HG03521 (cell line): ENCODE data around the gene GYS1.
A peak's percentile ranks its signal among the peaks of the same experiment; 100 is the strongest.
"Not testable (repeated sequence)": the region's sequence is repeated elsewhere in the genome, so short reads cannot be mapped to it uniquely, and the experiment has no call there.

Experiments
- ATAC-seq: cut with Tn5 transposase; IDR thresholded peaks from one replicate; pipeline ENCODE4 v1.9.1; 2021; ENCODE audit warnings: mild to moderate bottlenecking, moderate library complexity; ENCODE audit not compliant: unreplicated experiment

Gene GYS1

DNA sequence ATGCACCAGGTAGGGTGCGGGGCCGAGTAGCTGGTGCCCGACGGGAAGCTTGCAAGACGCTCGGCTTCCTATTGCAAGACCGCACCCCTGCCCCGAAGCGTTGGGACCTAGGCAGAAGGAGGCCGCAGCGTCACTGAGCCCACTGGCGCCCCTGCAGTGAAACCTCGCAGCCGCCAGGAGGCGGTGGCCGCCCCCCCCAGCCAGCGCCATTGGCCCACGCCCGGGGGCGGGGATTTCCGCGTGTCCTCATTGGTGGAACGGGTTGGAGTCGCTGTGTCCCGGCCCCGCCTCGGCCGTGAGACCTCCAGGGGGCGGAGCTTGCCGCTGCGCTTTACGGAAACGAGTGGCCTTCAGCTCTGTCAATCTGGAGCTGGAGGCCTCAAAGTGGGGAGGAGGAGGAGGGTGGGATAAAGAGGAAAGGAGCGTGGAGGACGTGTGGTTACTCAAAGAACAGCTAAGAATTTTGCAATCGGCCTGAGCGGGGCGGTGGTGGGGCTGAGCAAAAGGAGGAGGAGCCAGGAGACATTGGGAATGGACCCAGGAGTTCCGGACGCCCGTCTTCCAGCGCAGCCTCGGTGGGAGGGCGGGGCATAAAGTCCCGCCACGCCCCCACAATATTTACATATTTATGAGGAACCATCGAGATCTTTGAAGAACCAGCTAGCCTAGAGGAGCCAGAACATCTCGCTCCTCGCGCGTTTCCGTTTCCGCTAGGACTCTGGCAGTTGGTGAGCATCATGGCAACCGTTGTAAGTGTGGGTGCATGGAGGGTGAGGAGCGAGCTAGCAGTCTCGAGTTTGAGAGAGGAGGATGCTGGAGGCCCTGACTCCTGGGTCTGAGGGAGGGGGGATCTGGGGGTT is at the start of gene GYS1, which contains the start of gene RUVBL2:
TSS of gene GYS1 (minus strand) at position 135 of the 860 bp plus-strand sequence. CDS start 197 bp downstream, outside the sequence.
TSS of gene RUVBL2 (plus strand) at position 713 of the 860 bp plus-strand sequence. CDS start at position 738, 25 bp downstream.
- ATAC-seq, result peak; percentile 85

DNA sequence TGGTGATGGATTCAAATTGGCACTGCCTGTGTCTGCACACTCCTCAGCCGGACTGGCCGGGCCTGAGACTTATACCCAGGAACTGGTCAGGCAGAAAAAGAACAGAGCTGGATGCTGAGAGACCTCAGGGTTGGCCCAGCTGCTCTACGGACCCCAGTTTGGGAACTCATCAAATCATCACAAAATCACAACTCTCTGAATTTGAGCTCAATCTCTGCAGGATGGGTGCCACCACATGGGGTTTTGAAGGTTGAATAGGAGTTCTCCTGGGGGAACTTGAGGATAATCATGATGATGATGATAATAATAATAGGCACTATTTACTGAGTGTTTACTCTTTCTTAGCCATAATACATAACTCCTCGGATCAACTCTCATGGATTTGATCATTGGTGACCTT is 49.6 kb upstream of the GYS1 start:
- not testable (repeated sequence) for ATAC-seq

DNA sequence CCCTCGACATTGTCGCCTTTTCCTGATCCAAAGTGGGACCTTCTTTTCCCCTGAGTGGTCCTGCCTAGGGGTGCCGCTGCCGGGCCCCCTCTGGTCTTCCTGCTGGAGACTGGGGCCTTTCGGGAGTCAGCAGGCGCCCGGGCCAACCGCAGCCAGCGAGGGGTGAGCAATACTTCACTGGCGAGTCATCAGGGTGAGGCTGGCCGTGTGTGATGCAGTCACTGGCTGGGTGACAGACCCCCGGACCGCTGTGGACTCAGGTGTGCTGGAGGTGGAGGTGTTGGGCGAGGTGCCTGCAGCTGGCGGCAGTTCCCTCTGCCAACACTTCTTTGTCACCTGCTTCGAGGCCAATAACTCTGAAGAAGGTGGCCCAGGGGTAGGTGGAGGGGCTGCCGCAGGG is 49.1 kb upstream of the GYS1 start:
- no peak for ATAC-seq

DNA sequence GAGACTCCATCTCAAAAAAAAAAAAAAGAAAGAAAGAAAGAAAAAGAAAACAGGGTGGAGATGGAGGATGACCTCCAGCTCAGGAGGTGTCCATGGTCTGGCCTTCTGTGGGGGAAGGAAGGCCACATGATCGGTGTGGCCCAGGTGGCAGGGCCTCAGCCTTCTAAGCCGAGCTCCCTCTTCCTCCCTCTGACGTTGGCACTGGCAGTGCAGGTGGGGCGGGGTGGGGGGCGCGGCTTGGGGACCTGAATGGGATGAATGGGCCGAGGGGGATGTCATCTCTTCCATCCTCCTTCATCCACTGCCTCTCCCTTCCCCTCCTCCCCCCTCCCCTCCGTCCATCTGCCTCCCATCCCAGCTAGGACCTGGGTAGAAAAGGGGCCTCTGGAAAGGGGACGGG is 46.6 kb upstream of the GYS1 start:
- not testable (repeated sequence) for ATAC-seq

DNA sequence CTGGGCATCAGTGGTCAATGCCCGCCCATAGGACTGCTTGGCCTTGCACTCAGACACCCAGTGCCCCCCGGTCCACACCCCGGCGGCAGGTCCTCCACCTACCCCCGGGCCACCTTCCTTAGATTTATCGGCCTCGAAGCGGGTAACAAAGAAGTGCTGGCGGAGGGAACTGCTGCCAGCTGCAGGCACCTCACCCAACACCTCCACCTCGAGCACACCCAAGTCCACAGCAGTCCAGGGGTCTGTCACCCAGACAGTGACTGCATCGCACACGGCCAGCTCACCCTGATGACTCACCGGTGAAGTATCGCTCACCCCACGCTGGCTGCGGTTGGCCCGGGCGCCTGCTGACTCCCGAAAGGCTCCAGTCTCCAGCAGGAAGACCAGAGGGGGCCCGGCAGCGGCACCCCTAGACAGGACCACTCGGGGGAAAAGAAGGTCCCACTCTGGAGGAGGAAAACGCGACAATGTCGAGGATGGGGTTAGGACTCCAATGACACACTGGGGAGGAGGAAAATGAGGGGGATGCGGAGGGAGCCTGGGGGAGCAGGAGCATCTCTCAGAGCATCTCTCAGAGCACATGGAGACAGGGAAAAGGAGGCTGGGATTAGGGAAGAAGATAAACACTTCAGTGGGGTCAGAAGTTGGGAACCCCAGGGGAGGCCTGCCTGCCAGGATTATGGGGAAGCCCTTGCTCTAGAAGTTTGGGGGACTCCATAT is 45.6 kb upstream of the GYS1 start:
- not testable (repeated sequence) for ATAC-seq

DNA sequence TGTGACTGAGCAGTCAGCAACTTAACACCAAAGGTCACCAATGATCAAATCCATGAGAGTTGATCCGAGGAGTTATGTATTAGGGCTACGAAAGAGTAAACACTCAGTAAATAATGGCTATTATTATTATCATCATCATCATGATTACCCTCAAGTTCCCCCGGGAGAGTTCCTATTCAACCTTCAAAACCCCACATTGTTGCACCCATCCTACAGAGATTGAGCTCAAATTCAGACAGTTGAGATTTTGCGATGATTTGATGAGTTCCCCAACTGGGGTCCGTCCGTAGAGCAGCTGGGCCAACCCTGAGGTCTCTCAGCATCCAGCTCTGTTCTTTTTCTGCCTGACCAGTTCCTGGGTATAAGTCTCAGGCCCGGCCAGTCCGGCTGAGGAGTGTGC is 45.0 kb upstream of the GYS1 start:
- ATAC-seq, result not testable (repeated sequence)

DNA sequence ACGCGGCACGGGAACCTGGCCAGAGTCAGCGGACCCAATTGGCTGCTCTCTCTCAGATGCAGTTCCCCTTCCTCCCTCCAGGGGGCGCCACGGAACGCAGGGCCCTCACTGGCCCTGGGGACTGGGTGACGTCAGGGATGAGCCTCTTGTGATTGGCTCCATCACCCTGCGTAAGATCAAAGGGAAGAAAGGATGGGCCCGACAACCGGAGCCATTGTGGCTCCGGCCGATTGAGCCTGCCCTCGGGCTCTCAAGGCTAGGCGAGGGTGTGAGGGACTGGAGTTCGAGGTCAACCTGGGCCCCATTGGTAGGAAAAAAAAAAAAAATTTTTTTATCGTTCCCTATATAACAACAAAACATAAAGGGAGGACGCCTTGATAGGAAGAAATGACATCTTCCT is 43.7 kb upstream of the GYS1 start, which contains the start of gene CGB1:
TSS of gene CGB1 (minus strand) at position 81 of the 400 bp plus-strand sequence. CDS start 184 bp downstream, outside the sequence.
- not testable (repeated sequence) for ATAC-seq

DNA sequence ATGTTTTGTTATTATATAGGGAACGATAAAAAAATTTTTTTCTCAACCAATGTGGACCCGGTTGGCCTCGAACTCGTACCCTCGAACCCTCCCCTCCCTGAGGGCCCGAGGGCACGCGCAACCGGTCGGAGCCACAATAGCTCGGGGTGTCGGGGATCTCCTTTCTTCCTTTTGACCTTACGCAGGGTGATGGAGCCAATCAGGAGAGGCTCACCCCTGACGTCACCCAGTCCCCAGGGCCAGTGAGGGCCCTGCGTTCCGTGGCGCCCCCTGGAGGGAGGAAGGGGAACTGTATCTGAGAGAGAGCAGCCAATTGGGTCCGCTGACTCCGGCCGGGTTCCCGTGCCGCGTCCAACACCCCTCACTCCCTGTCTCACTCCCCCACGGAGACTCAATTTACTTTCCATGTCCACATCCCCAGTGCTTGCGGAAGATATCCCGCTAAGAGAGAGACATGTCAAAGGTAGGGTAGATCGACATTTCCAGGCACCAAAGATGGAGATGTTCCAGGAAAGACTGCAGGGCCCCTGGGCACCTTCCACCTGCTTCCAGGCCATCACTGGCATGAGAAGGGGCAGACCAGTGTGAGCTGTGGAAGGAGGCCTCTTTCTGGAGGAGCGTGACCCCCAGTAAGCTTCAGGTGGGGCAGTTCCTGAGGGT is 38.7 kb upstream of the GYS1 start, which contains the start of gene CGB2:
TSS of gene CGB2 (plus strand) at position 249 of the 660 bp plus-strand sequence. CDS start at position 455, 206 bp downstream.
- ATAC-seq, result not testable (repeated sequence)

DNA sequence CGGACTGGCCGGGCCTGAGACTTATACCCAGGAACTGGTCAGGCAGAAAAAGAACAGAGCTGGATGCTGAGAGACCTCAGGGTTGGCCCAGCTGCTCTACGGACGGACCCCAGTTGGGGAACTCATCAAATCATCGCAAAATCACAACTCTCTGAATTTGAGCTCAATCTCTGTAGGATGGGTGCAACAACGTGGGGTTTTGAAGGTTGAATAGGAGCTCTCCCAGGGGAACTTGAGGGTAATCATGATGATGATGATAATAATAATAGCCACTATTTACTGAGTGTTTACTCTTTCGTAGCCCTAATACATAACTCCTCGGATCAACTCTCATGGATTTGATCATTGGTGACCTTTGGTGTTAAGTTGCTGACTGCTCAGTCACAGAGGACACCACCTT is 37.2 kb upstream of the GYS1 start:
- not testable (repeated sequence) for ATAC-seq

DNA sequence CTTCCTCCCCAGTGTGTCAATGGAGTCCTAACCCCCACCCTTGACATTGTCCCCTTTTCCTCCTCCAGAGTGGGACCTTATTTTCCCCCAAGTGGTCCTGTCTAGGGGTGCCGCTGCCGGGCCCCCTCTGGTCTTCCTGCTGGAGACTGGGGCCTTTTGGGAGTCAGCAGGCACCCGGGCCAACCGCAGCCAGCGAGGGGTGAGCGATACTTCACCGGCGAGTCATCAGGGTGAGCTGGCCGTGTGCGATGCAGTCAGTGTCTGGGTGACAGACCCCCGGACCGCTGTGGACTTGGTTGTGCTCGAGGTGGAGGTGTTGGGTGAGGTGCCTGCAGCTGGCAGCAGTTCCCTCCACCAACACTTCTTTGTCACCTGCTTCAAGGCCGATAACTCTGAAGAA is 36.6 kb upstream of the GYS1 start:
- not testable (repeated sequence) for ATAC-seq

DNA sequence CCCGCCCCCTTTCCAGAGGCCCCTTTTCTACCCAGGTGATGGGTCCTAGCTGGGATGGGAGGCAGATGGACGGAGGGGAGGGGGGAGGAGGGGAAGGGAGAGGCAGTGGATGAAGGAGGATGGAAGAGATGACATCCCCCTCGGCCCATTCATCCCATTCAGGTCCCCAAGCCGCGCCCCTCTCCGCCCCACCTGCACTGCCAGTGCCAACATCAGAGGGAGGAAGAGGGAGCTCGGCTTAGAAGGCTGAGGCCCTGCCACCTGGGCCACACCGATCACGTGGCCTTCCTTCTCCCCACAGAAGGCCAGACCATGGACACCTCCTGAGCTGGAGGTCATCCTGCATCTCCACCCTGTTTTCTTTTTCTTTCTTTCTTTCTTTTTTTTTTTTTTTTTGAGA is 35.6 kb upstream of the GYS1 start:
- not testable (repeated sequence) for ATAC-seq

DNA sequence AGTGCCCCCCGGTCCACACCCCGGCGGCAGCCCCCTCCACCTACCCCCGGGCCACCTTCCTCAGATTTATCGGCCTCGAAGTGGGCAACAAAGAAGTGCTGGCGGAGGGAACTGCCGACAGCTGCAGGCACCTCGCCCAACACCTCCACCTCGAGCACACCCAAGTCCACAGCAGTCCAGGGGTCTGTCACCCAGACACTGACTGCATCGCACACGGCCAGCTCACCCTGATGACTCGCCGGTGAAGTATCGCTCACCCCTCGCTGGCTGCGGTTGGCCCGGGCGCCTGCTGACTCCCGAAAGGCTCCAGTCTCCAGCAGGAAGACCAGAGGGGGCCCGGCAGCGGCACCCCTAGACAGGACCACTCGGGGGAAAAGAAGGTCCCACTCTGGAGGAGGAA is 32.5 kb upstream of the GYS1 start:
- not testable (repeated sequence) for ATAC-seq

DNA sequence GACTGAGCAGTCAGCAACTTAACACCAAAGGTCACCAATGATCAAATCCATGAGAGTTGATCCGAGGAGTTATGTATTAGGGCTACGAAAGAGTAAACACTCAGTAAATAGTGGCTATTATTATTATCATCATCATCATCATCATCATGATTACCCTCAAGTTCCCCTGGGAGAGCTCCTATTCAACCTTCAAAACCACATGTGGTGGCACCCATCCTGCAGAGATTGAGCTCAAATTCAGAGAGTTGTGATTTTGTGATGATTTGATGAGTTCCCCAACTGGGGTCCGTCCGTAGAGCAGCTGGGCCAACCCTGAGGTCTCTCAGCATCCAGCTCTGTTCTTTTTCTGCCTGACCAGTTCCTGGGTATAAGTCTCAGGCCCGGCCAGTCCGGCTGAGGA is 32.0 kb upstream of the GYS1 start:
- ATAC-seq, result not testable (repeated sequence)

DNA sequence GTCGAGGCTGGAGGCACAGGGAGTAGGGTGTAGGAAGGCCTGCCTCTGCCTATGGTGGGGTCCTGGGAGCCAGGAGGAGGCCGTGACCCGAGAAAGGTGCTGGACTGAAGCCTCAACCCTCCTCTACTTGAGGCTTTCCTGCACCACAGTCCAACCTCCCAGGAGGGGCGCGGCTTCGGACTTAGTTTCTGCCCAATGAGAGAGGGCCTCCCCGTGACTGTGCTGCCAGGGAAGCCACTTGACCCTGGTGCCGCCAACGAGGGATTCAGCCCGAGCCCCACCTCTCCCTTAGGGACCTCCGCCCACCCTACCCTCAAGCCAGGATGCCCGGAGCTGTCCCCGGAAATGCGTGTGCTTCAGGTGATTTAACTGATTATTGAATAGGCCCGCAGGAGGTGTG is 31.1 kb upstream of the GYS1 start, which contains the start of gene CGB3:
TSS of gene CGB3 (minus strand) at position 101 of the 400 bp plus-strand sequence. CDS start 362 bp downstream, outside the sequence.
- not testable (repeated sequence) for ATAC-seq

DNA sequence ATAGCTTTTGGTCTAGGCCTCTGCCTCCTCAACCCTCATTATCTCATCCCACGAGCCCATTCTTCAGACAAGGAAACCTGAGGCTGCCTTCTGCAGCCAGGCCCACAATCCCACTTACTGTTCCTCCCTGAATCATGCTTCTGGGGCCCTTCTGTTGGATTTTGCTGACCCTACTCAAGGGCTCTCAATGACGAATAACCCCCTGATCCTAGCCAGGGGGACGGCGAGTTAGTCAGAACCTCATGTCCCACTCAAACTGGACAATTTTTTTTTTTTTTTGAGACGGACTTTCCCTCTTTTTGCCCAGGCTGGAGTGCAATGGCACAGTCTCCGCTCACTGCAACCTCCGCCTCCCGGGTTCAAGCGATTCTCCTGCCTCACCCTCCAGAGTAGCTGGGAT is 29.0 kb upstream of the GYS1 start:
- no peak for ATAC-seq

DNA sequence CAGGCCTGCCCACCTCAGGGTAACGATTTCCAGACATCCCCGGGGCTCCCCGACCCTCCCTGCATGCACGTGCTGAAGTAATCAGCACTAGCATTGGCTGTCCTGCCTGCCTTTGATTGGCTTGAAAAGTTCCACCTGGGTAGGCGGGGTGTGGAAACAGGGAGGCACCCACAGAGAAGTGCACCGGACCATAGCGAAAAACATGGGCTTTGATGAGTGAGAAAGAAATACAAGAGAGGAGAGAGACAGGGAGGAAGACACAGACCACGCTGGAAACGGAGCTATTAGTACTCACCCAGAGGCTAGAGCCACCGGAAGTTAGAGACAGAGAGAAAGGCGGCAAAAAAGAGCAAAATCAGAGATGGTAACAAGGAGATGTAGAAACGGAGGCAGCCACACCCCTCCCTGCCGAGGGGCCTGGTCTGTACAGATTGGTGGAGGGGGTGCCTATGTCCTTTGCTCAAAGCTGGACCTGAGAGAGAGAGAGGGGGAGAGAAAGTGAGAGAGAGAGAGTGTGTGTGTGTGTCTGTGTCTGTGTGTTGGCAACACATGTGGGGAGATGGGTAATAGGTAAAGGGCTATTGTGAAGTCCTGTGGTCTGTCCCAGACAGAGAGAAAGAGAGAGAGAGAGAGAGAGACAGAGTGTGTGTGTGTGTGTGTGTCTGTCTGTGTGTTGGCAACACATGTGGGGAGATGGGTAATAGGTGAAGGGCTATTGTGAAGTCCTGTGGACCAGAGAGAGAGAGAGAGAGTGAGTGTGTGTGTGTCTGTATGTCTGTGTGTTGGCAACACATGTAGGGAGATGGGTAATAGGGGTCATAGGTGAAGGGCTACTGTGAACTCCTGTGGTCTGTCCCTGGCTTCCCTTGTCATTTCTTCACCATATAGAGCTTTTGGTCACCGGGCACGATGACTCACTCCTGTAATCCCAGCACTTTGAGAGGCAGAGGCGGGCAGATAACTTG is 28.1 kb upstream of the GYS1 start:
- ATAC-seq, result no peak

DNA sequence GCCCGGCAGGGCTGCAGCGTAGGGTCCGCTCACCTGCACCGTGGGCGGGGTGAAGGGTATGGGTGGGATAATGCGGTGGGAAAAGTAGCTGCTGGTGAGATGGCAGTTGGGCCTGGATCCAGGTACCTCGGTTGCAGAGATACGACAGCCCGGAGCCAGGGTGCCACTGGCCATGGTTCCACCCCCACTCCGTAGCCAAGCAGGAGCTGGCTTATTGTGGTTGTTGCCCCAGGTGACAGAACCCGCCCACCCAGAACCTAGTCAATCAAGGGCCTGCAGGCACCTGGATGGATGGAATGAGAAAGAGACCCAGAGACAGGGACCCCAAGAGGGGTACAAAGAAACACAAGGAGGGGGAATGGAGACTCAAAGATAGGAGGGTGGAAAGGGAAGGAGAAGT is 27.2 kb upstream of the GYS1 start:
- no peak for ATAC-seq

DNA sequence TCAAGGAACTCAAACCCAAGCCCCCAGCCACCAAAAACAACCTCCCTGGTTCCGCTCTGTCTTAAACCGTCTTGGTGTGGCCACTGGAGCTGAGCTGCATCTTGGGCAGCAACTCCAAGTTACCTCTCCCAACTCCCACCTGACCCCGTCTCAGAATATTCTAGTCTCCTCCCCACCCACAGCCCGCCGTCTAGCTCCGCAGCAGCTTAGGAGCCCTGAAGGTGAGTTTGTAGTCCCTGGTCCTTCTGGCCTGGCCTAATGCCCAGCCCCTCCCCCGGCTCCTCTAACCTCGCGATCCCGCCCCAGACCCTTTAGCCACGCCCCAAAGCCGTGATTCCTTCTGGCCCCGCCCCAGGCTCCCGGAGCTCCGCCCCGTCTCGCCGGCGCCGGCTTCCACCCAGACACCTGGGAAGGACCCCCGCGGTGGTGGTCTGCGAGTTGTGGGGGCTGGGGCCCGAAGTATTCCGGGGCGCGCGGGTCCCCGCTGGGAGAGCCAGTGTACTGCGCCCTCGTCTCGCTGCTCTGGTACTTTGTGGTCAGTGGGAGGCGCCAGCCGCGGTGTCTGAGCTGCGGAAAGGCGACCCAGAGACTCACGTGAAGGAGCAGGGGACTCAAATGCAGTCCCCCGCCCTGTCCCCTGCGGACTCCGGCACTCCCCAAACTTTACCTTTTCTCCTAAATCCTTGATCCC is 26.3 kb upstream of the GYS1 start:
- no peak for ATAC-seq
